NOMO-1 treated with dmso at 0.1 percent for 144 hours (cell line): ENCODE results near the gene PARP8.

Experiments used
- DNase-seq: peaks from one replicate; lab custom pipeline; 2025; ENCODE audit not compliant: unreplicated experiment; lab: John Stamatoyannopoulos, UW

PARP8 gene

DNA sequence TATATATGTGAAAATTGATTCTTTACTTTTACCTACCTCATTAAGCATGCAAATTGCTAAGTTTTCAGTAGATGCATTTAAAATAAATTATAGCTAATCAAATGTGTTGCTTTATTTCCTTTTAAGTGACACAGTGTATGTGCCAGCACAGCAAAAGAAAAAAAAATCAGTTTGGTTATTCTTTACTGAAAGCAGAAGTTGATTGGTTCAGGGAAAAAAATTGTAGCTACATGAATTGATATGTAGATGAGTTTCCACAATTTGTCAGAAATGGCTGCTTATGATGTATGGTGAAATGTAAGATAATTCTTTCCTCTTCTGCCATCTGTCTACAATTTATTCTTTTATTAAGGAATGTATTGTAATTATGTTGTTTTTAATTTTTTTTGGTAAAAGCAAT lies 57.8 kb downstream of the PARP8 start:
- DNase-seq, result no peak

DNA sequence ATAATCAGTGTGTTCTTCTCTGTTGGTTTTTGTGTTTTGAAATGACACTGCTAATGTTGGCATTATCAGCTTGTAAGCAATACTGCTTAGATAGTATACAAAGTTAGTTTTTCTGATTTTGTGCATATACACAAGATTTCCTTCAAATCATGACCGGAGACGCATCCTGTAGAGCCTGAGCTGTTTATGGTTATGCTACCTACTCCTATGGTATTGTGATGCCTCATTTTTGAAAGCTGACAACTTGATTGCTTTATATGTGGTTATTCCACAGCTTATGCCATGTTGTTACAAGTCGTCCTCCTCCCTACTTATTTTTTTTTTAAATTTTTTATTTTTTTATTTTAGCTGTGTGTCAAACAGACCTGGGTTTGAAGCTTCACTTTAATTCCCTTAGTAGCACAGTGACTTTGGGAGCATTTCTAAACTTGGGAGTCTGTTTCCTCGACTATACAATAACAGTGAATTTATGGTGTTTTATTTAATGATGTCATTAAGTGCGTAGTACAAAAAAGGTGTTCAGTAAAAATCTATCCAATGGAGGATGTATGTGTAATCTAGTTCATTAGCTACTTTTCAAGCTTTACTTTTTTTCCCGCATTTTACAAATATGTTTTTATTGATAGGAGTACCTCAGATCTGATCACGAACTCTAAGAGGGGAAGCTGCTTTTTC lies 59.5 kb downstream of the PARP8 start:
- no peak for DNase-seq

DNA sequence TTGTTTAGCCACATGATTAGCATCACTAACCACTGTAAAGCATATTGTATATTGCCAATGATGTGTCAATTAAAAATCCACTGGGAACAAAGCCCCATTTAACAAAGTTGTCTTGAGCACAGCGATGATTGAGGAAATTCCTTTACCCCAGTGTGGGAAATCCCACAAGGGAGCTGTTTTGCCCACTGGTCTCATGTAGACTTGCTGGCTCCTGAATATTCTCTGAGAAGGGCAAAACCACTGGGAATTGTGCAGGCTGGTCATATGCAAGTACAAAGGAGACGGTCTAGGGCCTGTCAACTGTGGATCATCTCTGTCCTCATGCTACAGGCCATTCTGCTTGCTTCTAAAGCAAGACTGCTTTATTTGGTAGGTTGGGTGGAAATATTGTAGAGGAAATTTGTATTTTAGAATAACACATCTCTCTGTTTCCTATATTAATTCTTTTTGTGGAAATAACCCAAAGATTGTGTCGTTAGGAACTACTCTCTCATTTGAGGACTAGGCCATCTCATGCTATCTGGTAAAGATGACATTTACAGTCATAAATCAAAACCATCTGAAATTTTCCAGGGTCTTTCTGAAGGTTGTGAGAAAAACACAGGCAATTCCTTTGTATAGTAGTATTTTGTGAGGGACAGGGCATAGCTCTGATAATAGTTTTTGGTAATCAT lies 60.2 kb downstream of the PARP8 start:
- no peak for DNase-seq

DNA sequence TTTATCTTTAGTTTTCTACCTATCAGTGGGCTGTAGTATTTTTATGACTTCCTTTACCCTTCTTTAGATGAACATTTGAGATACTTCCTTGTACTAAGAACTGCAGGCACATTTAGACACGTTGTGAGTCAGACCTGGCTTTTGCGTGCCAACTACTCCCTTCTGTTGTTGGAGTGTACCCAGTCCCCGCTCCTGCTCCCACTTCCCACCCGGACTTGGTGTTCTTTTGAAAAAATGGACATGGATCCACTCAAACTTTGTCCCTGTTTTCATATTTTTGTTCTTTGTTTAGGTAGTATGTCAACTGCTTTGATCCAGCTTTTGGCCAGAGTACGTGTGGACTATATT lies 60.7 kb downstream of the PARP8 start:
- peak; percentile 58 for DNase-seq

DNA sequence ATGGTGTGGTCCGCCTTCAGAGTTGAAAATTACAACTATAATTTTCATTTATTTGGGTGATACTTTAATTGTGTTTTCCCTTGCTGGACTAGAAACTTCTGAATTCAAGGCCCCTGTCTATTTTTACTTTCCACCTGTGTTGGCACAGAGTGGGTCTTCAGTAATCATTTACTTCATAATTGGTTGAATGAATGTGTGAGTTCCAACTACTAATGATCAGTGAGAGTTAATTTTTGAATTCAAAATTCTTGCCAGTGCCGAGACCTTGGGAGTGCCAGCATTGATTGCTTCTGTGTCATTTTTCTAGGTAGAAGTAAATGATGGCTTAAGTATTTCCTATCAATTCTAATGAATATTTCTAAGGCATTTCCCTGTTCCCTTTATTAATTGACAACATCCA lies 61.4 kb downstream of the PARP8 start:
- no peak for DNase-seq

DNA sequence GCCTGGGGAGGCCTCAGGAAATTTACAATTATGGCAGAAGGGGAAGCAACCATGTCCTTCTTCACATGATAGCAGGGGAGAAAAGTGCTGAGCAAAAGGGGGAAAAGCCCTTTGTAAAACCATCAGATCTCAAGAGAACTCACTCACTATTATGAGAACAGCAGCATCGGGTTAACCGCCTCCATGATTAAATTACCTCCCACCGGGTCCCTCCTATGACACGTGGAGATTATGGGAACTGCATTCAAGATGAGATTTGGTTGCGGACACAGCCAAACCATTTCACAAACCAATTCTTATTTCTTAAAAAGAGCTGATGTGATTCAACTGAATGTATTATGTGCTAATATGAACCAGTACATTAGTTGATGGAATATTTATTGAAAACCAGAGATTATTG lies 63.9 kb downstream of the PARP8 start:
- no peak for DNase-seq

DNA sequence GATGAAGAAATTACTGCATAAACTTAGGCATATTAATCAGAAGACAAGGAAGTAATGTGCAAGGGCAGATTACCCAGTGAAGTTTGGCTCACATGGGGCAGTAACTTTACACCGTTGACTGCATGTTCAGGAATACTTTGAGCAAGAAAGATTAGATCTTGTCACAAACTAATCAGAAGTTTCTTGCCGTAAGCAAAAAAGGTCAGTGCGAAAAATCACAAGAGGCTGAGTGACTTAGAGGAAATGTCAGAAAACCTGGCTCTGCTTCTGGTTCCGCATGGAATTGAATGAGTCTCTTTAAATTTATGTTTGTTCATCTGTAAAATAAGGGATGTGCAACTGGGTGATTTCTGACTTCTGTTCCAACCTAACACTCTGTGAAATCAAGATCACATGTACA lies 64.4 kb downstream of the PARP8 start:
- DNase-seq, result no peak

DNA sequence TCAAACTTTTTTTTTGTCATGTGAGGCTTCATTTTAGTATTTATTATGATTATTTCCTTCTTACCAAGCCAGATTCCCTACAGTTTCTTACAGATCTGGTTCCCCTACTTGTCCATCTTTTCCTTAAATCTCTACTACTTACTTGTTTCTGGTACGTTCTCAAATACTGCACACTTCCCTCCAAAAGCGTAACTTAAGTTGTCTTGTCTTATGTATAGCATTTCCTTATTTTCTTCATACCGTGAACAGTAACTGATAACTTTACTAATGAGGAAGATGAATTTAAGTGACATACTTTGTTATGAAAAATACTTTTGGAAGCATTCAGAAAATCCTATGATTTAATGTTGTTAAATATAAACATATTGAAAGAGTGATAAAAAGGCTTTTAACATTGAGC lies 67.3 kb downstream of the PARP8 start:
- no peak for DNase-seq

DNA sequence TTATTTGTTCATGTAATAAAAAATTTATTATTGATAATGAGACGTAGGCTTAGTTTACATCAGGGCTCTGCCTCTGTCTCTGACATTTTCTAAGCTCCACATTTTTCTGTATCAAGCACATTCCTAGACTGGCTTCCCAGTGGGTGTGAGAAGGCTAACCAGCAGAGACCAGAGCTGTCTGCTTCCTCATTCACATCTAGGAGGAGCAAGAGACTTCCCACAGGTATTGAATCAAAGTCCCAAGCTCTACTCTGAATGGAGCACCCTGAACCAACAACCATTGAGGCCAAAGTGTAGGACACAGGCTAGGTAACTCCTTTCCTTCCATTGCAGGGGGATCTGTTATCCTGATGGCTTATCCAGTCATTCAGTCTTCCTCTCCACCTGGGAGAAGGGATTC lies 72.4 kb downstream of the PARP8 start:
- no peak for DNase-seq

DNA sequence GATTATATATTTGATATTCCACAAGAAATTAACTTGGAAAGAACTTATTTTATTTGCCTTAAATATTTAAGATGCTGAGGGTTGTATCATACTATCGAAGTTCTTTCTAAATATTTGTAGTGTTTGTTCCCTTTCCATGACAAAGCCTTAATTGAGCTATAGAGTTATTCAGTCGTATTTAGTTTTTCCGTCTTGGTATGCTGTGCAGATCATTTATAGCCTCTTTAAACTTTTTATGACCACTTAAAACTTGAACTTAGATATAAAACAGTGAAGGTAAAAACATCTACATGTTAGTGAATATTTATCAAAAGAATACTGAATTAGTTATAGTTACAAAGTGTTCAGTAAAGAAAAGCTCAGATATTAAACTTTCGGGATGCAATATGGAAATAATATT lies 74.4 kb downstream of the PARP8 start:
- DNase-seq, result no peak

DNA sequence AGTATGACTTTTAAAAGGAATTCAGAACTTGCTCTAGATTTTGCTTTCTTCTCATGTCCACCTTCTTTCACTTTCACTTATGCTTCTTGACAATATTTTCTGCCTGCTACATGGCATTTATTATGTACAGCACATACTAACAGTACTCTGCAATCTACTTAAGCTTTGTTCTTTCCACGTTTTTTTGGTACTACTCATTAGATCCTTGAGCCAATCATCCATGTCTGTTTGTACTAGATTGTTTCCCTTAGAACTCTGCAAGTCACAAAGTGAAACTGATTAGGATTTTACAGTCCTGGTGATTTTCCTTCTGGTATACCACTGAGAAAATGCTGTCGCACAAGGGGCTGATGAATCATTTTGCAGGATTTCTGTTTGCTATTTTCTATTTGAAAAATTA lies 78.3 kb downstream of the PARP8 start:
- no peak for DNase-seq

DNA sequence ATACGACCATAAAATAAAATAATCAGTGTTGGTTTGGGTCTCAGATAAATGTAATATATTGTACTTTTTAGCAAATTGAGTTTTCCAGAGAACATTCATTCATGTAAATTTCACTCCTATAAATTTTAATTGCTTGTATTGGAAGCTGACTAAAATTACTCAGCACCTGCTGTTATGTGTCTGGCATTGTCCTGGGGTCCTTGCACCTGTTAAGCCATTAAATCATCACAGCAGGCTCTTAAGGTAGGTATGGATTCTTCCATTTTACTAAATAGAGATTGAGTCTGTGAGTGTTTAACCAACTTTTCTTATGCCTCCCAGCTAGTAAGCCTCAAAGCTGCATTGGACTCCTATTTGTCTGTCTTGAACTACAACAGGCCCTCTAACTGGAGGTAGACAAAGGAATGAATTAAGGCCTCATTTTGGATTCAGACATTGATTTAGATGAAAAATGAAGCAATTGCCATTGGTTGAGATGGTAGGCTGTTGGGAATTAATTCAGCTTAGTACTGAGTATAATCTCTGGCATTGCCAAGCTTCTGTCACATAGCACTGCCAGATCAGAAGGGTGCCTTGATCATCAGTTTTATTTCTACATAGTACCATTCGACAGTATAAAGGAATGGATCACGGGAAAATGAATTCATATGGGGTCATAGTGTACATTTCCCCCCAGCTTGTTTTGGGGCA lies 78.9 kb downstream of the PARP8 start:
- no peak for DNase-seq

DNA sequence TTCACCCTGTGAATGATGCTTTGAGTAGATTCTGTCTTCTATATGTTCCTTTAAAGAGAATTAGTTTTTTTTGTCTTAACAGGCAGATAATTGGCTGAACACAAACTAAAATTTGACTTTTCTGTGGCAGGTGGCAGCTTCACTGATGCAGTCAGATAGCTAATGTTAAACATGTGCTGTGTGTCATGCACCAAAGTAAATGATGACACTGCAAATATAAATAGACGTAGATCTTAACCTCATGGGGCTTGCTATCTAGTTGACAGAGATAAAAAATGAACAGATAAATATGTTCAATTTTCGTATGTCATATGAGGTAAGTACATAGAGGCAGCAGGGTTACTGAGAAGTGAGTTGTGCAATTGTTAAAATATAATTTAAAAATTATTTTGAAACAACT lies 82.7 kb downstream of the PARP8 start:
- no peak for DNase-seq

DNA sequence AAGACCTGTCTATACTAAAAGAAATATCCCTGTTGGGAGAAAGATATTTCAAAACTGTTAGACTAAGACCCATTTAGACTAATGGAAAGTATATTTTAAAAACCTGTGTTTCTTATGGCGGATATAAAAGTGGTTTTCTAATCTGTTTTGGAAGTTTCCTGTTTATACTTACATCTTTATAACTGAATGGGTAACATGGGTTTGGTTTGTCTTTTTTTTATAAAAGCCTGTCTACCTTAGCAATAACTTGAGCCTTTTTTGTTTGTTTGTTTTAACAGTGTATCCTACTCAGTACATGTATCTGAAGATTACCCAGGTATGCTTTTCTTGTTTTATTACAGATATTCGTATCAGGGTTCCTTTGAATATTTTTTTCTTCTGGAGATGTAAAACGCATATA lies 83.4 kb downstream of the PARP8 start:
- DNase-seq, result no peak

DNA sequence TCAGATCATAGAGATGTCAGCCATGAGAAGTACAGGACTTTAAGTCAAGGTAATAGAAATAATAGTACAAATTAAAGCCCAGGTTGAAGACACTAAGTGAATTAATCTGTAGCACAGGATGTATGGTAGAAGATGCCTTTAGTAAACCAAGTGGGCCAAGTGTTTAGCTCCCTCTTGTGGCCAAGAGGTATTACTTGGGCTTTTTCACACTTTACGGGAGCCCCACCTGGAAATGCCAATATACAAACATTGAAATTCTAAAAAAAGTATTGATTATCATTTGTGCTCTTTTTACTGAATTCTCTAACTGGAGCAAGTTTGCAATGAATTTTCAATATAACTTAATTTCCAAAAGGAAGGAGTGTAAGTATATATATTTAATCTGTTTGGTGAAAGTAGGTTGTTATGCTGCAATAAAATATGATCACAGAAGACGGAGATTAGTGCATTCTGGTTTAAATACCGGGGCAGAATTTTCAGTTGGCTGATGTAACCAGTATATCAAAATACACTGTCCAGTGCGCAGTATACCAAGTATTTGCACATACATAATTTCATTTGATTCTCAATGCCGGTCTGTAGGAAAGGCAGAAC lies 84.7 kb downstream of the PARP8 start:
- DNase-seq, result peak; percentile 15

DNA sequence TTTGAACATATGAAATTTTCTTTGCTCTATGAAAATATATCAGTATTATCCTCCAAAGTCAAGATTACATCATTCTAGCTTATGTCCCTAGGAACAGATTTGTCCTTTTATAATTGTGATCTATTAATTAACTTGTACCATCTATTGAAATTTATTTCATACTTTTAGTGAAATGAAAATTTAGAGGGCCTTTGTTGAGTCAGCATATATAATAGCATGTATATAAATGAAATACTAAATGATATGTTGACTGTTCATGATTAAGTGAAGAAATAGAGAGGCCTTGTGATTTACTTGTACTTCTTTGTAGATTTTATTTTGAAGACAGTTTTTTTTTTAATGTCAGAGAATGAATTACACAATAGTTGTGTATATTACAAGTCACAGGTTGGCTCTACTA lies 86.4 kb downstream of the PARP8 start:
- no peak for DNase-seq

DNA sequence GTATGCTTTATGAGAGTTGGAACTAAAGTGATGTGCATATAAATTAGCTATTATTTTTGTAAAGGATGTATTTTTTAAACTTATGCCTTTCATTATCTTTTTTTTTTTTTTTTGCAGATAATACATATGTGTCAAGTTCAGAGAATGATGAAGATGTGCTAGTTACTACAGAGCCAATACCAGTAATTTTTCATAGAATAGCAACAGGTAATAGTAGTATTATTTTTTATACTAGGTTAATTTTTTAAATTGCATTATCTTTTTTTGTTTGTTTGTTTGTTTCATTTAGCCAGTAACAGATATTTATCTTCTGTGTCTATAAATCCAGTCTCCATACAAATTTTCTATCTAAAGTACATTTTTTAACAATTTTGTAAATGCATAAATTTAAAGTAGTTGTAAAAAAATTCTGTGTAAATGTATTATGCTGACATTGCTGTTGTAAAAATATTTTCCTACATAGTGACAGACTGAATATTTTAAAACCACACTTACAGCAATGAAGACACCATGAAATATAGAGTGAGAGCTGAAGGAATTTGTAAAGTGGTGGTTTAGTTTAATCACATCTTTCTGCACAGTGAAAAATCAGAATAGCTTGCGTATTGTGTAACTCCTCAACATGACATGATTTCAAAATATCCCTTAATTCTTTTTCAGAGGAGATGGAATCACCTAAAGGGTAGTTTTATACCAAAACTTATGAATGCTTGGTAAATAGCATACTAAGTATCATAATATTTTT lies 93.3 kb downstream of the PARP8 start:
- DNase-seq, result no peak

DNA sequence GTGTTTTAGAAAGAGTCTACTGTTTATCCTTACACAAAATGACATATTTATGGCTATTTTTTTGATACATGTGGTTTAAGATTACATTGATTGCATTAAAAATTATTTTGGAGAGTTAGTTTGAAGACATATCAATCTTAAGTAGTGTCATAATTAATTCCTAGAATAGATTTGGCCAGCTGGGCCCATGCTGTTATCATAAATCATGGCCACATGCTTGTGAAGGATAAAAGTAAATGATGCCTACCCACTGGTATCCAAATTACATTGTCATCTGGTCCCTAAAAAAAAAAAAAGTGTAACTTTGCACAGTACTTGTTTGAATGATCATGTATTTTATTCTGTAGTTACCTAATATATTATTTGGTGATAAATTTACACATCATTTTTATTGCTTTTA lies 96.9 kb downstream of the PARP8 start:
- no peak for DNase-seq

DNA sequence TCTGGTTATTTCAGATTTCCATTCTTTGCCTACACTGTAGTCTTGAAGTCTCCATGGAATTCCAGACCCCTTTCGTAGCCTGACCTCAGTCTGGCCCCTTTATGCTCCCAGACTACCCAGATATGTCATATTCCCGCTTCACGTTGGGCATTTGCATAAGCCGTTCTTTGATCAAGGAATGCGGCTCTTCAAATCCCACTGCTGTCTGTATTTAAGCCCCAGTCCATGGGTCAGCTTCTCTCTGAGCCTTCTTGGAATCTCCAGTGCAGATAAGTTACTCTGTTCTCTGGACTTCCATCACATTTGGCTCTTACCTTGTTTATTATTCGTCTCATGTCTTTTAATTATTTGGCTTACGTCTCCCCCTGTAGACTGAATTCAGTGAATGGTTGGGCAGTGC lies 97.4 kb downstream of the PARP8 start:
- DNase-seq, result no peak

DNA sequence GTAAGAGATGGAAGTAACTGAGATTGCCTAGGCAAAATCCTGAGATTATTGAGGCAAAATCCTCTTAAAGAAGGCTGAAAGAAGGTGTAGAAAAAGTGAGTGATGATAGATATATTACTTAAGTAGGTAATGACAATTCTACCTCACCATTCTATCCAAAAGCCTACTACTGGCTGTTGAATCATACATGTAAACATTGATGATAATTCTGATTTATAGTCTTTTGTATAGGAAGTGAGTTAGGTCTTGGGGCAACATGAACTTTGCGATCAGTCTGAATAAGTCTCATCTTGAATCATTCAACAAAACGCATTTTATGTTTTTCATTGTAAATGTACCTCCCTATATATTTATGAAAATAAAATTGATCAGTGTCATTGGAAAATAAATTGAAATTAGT lies 99.6 kb downstream of the PARP8 start:
- no peak for DNase-seq

DNA sequence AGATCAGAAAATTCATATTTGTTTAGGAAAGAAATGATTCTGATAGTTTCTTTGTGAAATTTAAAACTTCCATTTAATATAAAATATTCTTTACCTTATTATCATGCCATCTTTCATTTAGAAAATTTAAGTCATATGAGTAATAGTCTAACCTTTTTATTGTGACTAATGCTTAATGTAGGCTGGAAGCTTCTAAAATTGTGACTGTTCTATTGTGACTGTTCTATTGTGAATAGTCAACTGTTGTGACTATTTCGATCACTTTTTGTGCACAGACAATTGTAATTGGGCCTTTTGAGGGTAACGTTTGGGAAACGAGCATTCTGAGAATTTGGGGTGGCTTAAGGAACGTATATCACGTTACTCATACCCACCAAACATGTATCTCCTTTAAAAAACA lies 100.0 kb downstream of the PARP8 start:
- DNase-seq, result no peak

DNA sequence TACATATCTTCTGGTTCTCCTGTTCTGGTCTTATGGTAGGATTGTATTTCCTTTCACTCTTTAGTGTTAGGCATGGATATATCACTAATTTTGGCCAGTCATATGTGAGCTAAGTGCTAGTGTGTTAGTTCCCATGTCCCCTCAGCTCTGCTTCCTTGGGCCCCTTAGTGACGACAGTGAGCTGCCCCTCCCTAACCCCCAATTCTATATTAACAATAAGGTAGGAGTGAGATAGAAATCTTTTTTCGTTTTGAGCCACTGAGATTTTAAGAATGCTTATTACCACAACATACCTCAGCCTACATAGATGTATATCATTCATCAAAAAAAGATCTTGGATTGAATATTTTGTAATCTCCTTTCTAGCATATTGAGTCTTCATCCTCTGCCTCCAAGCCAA lies 100.5 kb downstream of the PARP8 start:
- no peak for DNase-seq
